Measurements from ENCODE around the gene CYP27C1.

DNA sequence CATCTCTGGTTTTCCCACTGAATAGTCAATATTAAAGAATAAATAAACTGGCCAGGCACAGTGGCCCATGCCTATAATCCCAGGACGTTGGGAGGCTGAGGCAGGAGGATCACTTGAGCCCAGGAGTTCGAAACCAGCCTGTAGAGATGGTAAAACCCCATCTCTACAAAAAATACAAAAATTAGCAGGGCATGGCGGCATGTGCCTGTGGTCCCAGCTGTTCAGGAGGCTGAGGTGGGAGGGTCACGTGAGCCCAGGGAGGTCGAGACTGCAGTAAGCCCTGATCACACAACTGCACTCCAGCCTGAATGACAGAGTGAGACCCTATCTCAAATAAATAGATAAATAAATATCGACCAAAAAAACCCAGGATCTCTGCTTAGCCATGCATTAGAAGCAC, 63.0 kb downstream of the CYP27C1 start:
- TF ChIP-seq, protein P1, sequence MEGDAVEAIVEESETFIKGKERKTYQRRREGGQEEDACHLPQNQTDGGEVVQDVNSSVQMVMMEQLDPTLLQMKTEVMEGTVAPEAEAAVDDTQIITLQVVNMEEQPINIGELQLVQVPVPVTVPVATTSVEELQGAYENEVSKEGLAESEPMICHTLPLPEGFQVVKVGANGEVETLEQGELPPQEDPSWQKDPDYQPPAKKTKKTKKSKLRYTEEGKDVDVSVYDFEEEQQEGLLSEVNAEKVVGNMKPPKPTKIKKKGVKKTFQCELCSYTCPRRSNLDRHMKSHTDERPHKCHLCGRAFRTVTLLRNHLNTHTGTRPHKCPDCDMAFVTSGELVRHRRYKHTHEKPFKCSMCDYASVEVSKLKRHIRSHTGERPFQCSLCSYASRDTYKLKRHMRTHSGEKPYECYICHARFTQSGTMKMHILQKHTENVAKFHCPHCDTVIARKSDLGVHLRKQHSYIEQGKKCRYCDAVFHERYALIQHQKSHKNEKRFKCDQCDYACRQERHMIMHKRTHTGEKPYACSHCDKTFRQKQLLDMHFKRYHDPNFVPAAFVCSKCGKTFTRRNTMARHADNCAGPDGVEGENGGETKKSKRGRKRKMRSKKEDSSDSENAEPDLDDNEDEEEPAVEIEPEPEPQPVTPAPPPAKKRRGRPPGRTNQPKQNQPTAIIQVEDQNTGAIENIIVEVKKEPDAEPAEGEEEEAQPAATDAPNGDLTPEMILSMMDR (CRISPR knock-in tag; IDR thresholded peaks at IDR 0.05) = no peak
- TF ChIP-seq, protein P2, sequence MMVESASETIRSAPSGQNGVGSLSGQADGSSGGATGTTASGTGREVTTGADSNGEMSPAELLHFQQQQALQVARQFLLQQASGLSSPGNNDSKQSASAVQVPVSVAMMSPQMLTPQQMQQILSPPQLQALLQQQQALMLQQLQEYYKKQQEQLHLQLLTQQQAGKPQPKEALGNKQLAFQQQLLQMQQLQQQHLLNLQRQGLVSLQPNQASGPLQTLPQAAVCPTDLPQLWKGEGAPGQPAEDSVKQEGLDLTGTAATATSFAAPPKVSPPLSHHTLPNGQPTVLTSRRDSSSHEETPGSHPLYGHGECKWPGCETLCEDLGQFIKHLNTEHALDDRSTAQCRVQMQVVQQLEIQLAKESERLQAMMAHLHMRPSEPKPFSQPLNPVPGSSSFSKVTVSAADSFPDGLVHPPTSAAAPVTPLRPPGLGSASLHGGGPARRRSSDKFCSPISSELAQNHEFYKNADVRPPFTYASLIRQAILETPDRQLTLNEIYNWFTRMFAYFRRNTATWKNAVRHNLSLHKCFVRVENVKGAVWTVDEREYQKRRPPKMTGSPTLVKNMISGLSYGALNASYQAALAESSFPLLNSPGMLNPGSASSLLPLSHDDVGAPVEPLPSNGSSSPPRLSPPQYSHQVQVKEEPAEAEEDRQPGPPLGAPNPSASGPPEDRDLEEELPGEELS (CRISPR knock-in tag; IDR thresholded peaks at IDR 0.05) = no peak
- TF ChIP-seq, protein P3, sequence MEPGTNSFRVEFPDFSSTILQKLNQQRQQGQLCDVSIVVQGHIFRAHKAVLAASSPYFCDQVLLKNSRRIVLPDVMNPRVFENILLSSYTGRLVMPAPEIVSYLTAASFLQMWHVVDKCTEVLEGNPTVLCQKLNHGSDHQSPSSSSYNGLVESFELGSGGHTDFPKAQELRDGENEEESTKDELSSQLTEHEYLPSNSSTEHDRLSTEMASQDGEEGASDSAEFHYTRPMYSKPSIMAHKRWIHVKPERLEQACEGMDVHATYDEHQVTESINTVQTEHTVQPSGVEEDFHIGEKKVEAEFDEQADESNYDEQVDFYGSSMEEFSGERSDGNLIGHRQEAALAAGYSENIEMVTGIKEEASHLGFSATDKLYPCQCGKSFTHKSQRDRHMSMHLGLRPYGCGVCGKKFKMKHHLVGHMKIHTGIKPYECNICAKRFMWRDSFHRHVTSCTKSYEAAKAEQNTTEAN (CRISPR knock-in tag; conservative IDR thresholded peaks at IDR 0.05) = no peak
- no peak for TF ChIP-seq ZNF350 (CRISPR knock-in tag; IDR thresholded peaks at IDR 0.05; ENCODE audit: borderline replicate concordance, low read depth)

Data from HepG2 (cell line).